MM.1S (cell line): ENCODE measurements around the gene GPHN.

Experiments
- DNase-seq: peaks from one replicate; pipeline ENCODE4 v3.0.0-alpha.2; 2015
- H2AFZ ChIP-seq: fragments of 300-600 bp; sonication (generic); 2 replicates; pipeline ENCODE4 v1.6.0; 2016; ENCODE audit warnings: antibody characterized with exemption, low read length
- H3F3A ChIP-seq: fragments of 300-600 bp; sonication (generic); 2 replicates; pipeline ENCODE4 v1.6.1; 2016; ENCODE audit warnings: mild to moderate bottlenecking, antibody characterized with exemption, low read length, moderate library complexity, mixed read lengths; ENCODE audit not compliant: insufficient read depth
- H3K27ac ChIP-seq: fragments of 300-600 bp; sonication (generic); 2 replicates; pipeline ENCODE4 v1.5.1; 2016; ENCODE audit warnings: mild to moderate bottlenecking, low read length
- H3K27me3 ChIP-seq: fragments of 300-600 bp; sonication (generic); replicated peaks from 2 replicates; pipeline ENCODE4 v1.6.0; 2016; ENCODE audit warnings: low read length; ENCODE audit not compliant: insufficient read depth
- H3K36me3 ChIP-seq: fragments of 300-600 bp; sonication (generic); replicated peaks from 2 replicates; pipeline ENCODE4 v1.6.1; 2016; ENCODE audit warnings: mild to moderate bottlenecking, low read length, mixed read lengths; ENCODE audit not compliant: insufficient read depth
- H3K4me1 ChIP-seq: fragments of 300-600 bp; sonication (generic); 2 replicates; pipeline ENCODE4 v1.6.1; 2016; ENCODE audit warnings: low read length, mixed read lengths
- H3K4me2 ChIP-seq: fragments of 300-600 bp; sonication (generic); 2 replicates; pipeline ENCODE4 v1.6.0; 2016; ENCODE audit warnings: low read depth, low read length
- H3K4me3 ChIP-seq: fragments of 300-600 bp; sonication (generic); 2 replicates; pipeline ENCODE4 v1.5.1; 2016; ENCODE audit warnings: low read length, mixed read lengths
- H3K79me2 ChIP-seq: fragments of 300-600 bp; sonication (generic); 2 replicates; pipeline ENCODE4 v1.6.1; 2016; ENCODE audit warnings: mixed run types, low read length, mixed read lengths
- H3K9ac ChIP-seq: fragments of 300-600 bp; sonication (generic); 2 replicates; pipeline ENCODE4 v1.6.1; 2016; ENCODE audit warnings: low read length, mixed read lengths
- H3K9me2 ChIP-seq: fragments of 300-600 bp; sonication (generic); replicated peaks from 2 replicates; pipeline ENCODE4 v1.6.1; 2016; ENCODE audit warnings: mild to moderate bottlenecking, low read length, mixed read lengths; ENCODE audit not compliant: insufficient read depth
- H3K9me3 ChIP-seq: fragments of 300-600 bp; sonication (generic); replicated peaks from 2 replicates; pipeline ENCODE4 v1.6.1; 2016; ENCODE audit warnings: mild to moderate bottlenecking, low read length, mixed read lengths; ENCODE audit not compliant: insufficient read depth
- H4K20me1 ChIP-seq: fragments of 300-600 bp; sonication (generic); 2 replicates; pipeline ENCODE4 v1.6.1; 2016; ENCODE audit warnings: mild to moderate bottlenecking, low read length, moderate library complexity, mixed read lengths; ENCODE audit not compliant: insufficient read depth
- CTCF ChIP-seq: fragments of 300-600 bp; sonication (generic); IDR thresholded peaks from 2 replicates; pipeline ENCODE4 v1.5.1; 2016; ENCODE audit warnings: antibody characterized with exemption, low read length, mixed read lengths
- EZH2 ChIP-seq: fragments of 300-600 bp; sonication (generic); optimal IDR thresholded peaks from 2 replicates; pipeline ENCODE3; 2017; ENCODE audit warnings: low read depth, mild to moderate bottlenecking, antibody characterized with exemption, low read length, mixed read lengths
- EZH2phosphoT487 ChIP-seq: fragments of 300-600 bp; sonication (generic); IDR thresholded peaks from 2 replicates; pipeline ENCODE4 v1.6.1; 2018; ENCODE audit warnings: antibody characterized with exemption, low read length

The GPHN gene

GRCh38 chr14:67141146-67141900, 633.4 kb downstream of the GPHN start:
- DNase-seq = no peak
- Histone ChIP-seq H3K4me2 (no peak overlapping the region), H3K27me3 (no peaks in the 10 kb centered on the region), H3K9me2 (no peaks in the 10 kb centered on the region), H3F3A (no peaks in the 10 kb centered on the region), H2AFZ (no peak overlapping the region), H3K9ac (no peak overlapping the region), H4K20me1 (no peaks in the 10 kb centered on the region), H3K36me3 (no peaks in the 10 kb centered on the region), H3K79me2 (no peaks in the 10 kb centered on the region), H3K4me3 (no peak overlapping the region), H3K9me3 (no peaks in the 10 kb centered on the region), H3K4me1 (no peaks in the 10 kb centered on the region), H3K27ac (no peak overlapping the region)
- TF ChIP-seq CTCF = no peak
- no peak for TF ChIP-seq EZH2
- no peak for TF ChIP-seq EZH2phosphoT487

DNA sequence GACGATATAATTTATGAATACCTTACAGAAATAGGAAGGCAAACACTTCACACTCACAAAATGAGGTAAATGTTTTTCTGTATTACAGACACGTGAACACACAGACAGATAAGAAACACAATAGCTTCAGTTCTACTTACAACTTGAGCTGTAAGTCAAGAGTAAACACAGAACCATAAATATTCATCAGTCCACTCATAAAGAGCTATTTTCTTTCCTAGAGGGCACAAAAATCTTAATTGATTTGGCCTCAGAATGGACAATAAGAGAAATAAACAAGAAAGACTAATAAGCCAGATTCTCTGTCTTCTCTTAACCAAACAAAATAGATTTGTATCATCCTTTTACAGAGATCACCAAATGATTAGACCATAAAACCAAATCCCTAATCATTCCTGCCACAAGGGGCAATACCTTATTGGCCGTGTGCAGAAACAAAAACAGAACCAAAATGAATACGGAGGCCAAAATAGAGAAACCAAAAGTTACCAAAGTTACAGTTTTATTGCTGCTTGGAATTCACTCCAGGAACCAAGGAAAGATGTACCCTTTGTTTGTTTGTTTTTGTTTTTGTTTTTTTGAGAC, 643.2 kb downstream of the GPHN start:
- H3K4me1 ChIP-seq = no peaks in the 10 kb centered on the region
- no peaks in the 10 kb centered on the region for H3K79me2 ChIP-seq
- no peaks in the 10 kb centered on the region for H3F3A ChIP-seq
- no peaks in the 10 kb centered on the region for H3K9me2 ChIP-seq
- no peaks in the 10 kb centered on the region for H3K36me3 ChIP-seq
- DNase-seq = no peak
- H3K27ac ChIP-seq = no peak overlapping the region
- H3K4me3 ChIP-seq = no peak overlapping the region
- H2AFZ ChIP-seq = no peak overlapping the region
- TF ChIP-seq CTCF = peak; percentile 16; the same call in 1 of the 2 replicates
- TF ChIP-seq EZH2 = no peak
- H3K9me3 ChIP-seq = no peaks in the 10 kb centered on the region
- no peaks in the 10 kb centered on the region for H3K27me3 ChIP-seq
- H3K4me2 ChIP-seq = no peak overlapping the region
- H4K20me1 ChIP-seq = no peaks in the 10 kb centered on the region
- H3K9ac ChIP-seq = no peak overlapping the region

GRCh38 chr14:67158566-67158965, 650.6 kb downstream of the GPHN start:
- Histone ChIP-seq H2AFZ (no peak overlapping the region), H3F3A (no peaks in the 10 kb centered on the region), H3K27ac (no peak overlapping the region), H3K79me2 (no peaks in the 10 kb centered on the region), H3K4me2 (no peak overlapping the region), H3K9me2 (no peaks in the 10 kb centered on the region), H3K9me3 (no peaks in the 10 kb centered on the region), H3K4me1 (no peaks in the 10 kb centered on the region), H3K27me3 (no peaks in the 10 kb centered on the region), H3K36me3 (no peaks in the 10 kb centered on the region), H3K9ac (no peak overlapping the region), H3K4me3 (no peak overlapping the region), H4K20me1 (no peaks in the 10 kb centered on the region)
- no peak for DNase-seq
- no peak for TF ChIP-seq EZH2
- TF ChIP-seq CTCF = no peak
- no peak for TF ChIP-seq EZH2phosphoT487
